ENCODE measurements around the gene BOD1L1.

Gene BOD1L1

GRCh38 chr4:13555325-13555724 is 72.2 kb downstream of the BOD1L1 start:
- no peak for DNase-seq

DNA sequence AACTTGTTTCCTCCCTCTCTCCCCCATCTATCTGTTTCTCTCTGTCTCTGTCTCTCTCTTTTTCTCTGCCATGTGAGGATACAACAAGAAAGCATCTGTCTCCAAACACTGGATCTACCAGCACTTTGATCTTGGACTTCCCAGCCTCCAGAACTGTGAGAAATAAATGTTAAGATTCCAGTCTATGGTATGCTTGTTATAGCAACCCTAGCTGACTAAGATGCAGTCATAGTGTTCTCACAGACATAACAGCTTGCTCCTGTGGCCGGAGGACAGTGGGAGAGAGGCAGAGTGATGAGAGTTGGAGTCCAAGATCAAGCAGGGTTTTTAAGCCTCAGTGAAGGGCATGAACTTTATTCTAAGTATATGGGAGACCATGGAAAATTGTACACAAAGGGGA is 74.4 kb downstream of the BOD1L1 start:
- DNase-seq = no peak

GRCh38 chr4:13548984-13549546 is 78.5 kb downstream of the BOD1L1 start:
- peak; percentile 85 for DNase-seq

GRCh38 chr4:13548059-13548983 is 79.2 kb downstream of the BOD1L1 start:
- DNase-seq = no peak

DNA sequence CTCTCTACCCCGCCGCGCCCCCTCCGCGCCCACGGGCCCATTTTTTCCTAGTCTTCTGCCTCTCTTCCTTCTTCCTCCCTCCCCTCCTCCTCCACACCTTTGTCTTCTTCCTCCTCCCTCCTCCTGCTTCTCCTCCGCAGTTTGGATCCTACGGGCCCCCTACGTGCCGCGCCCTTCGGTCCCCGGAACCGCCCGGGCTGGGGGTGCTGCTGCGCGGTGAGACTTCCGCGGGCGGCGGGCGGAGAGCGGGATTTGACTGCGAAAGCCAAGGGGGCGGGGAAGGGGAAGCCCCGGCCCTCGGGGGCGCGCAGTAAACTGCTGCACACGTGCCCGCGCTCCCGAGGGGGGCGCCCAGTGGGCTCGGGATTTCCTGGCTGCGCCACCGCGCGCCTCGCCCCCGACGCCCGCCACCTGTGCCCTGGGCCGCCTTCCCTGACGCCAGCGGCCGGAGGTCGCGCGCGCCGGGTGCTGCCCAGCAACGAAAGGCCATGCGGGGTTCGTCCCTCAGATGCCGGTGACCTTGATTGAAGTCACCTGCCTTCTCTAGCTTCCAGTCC is 80.0 kb downstream of the BOD1L1 start:
- no peak for DNase-seq

DNA sequence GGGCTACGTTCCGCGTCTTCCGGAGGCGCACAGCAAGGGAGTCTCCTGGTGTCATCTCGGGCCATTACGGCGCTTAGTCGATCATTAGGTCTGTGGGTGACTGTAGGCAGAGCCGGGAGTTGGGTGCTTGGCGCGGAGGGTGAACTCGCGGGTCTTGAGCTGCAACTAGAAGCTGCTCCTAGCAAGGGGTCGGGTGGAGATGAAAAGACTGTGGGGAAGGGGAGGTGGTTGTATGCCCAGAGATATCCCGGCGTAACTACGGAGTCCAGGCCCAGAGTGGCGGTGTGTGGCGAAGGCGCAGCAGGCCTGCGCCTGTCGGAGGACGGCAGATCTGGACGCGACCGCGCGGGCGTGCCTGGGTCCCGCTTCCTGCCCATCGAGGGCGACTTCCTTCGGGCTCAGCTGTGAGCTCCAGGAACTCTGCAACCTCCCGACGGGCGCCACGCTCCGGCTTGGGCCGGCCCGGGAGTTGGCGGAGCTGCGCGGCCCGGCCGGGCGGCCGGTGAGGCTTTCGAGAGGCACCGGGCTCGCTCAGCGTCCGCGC is 80.5 kb downstream of the BOD1L1 start:
- no peak for DNase-seq

- no peak for DNase-seq
Observed at GRCh38 chr4:13546142-13546940, 81.2 kb downstream of the BOD1L1 start.

GRCh38 chr4:13545394-13545808 is 82.1 kb downstream of the BOD1L1 start:
- DNase-seq = no peak

DNA sequence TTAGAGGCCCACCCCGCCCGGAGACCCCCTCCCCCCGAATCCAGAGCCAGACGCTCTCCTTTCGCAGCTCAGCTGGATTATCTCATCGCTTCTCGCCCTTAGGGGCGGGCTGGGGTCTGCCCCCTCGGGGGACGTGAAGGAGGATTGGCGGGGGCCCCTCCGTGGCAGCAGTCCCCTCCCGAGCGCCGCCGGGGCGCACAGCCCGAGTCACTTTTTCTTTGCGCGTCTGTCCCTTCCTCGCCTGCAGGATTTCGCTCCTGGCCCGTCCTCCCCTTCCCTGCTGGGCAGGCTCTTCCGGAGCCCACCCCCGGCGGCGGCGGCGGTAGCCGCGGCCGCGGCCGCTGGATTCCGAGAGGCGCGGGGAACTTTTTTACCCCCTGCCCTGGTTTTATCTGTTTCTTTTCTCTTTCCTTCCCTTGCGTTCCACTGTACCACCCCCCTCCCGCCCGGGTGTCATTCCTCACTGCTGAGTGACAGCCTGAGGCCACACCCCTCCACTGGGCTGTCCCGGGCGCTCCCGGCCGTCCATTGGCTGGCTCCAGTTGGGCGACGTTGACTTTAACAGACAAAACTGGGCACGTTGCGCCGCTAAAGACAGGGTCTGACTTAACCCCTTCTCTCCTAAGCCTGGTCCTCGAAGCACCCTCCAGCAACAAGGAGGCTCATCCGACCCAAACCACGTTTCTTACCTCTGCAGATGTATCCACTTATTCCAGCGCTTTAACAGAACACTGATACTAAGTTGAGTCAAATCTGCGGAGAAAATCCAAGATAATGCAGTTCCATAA is 82.7 kb downstream of the BOD1L1 start:
- peak; percentile 44 for DNase-seq

GRCh38 chr4:13543839-13544605 is 83.5 kb downstream of the BOD1L1 start, which contains the start of gene NKX3-2:
TSS of gene NKX3-2 (minus strand) at chr4:13544508. CDS start at chr4:13544414, 94 bp downstream.
- no peak for DNase-seq

DNA sequence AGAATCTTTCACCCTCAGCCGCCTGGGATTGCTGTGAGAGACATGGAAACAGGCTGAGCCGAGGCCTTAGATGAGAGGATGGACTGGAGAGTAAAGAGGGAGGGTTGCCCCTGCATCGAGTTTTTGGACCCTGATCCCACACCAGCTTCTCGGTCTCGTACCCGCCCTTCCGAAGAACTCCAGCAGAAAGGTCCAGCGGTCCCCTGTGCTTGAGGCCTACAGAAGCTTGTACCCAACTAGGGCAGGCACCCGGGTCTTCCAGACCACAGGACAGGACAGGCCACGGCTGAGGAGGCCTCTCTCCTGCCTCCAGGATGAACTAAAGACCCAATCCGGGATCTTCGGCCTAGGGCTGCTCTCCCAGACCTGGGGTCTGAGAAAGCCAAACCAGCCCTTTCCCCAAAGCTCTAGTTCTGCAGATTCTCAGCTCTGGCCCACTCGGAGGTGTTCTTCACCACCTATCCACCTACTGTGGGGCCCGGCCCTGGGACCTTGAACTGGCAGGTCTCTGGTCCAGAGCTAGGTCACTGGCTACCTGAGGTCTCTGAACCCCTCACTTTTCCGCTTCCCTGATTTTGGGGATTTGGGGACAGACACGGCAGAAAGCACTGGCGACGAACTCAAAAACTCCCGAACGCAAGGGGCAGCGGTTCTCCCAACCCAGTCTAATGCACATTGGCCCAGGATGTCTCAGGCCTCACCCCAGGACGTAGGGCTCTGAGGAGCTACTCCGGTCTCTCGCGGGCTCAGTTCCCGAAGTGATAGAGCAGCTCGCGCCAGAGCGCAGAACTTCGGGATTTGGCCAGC is 84.3 kb downstream of the BOD1L1 start:
- no peak for DNase-seq

- no peak for DNase-seq
Observed at GRCh38 chr4:13542577-13543031, 84.9 kb downstream of the BOD1L1 start.

DNA sequence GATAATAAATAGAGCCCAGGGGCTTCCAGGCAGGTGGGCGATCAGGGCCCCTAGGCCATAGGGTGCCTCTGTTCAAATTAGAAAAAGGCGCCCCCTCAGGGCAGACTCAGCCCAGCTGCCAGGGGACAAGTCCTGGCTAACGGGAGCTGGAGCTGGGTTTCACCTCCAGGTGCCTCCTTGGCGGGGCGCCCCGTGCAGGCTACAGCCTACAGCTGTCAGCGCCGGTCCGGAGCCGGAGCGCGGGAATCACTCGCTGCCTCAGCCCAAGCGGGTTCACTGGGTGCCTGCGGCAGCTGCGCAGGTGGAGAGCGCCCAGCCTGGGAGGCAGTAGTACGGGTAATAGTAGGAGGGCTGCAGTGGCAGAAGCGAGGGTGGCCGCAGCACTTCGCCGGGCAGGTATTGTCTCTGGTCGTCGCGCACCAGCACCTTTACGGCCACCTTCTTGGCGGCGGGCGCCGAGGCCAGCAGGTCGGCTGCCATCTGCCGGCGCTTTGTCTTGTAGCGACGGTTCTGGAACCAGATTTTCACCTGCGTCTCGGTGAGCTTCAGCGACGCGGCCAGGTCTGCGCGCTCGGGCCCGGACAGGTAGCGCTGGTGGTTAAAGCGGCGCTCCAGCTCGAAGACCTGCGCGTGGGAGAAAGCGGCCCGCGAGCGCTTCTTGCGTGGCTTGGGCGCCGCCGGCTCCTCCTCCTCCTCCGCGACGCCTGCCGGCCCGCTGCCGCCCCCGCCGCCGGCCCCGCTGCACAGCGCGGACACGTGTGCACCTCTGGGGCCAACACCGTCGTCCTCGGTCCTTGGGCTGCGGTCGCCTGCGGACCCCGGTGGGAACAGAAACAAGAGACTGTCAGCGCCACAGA is 85.6 kb downstream of the BOD1L1 start:
- DNase-seq = no peak

DNA sequence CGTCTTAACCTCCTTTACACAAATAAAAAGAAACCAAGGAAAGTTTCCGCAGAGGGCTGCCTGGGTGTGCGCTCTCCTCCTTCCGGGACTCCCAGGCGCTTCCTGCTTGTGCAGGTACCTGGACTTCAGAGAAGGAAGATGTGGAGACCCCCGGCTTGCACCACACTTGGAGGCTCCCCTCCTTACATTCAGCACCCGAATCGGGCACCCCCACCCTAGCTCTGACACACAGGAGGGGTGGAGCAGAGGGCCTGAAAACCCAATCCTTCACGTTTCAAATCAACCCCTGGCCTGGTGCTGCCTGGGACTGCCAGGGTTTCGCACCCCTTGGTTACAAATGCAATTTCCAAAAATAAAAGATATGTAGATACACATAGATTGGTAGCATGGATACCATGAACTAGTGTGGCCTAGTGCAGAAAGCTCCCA is 86.3 kb downstream of the BOD1L1 start:
- no peak for DNase-seq

DNA sequence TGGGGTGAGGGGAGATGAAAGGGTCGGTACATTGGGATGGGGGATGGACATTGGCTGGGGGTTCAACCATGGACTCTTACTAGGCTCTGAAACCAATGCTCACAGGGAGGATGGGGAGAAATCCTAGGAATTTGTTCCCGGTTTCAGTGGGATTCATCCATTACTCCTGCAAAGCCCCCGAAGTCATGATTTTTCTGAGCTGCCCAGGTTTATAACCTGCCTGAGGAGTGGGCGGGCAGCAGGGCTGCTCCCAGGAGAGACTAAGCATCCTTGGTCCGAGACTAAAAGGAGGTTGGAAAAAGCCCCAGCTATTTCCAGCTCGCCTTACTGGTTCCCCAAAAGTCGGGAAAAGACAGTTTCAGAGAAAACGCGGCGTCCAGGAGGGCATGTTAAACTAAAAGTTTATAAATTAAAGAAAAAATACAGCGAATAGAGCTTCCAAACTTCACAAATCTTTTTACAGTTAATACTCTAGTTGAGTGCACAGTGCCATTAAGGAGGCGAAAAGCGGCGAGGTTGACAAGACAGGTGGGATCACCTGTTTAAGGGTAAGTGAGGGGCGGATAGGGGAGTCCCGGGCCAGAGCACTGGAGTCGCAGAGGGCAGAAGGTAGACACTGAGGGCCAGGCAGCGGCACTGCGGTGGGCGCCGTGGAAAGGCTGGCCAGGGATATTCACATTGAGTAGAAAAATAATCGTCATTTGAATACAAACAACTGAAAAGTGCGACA is 86.9 kb downstream of the BOD1L1 start:
- no peak for DNase-seq

- DNase-seq = no peak
Observed at GRCh38 chr4:13539619-13540445, 87.7 kb downstream of the BOD1L1 start.

DNA sequence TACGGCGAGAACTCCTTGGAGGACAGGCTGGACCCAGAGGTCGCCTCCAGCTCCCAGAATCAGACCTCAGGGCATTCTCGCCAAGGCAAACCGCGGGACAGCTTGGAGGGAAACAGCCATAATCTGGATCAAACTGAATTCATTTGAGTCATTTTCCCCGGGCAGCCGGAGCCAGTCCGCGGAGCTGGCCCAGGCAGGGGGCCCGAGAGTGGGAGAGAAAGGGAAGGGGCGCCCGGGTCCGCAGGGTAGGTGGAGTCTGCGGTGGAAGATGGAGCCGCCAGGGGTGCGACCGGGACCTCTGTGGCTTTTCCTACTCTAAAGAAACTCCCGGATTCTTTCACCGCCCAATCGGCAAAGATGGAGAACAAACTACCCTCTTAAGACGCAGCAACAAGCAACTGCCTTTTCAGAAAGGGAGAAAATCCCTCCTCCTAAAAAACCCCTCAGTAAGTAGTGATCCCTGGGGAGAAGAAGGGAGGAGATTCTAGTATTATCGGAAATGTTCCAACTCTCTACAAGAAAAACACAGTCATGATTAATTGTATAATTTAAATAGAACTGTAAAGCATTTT is 88.4 kb downstream of the BOD1L1 start:
- no peak for DNase-seq

Measured in activated naive CD4-positive, alpha-beta T cell treated with Interleukin-2 at 50 U/mL for 16 hours (primary cell).